ENCODE results near the gene PLCG1. TPM values are rescaled to one million over a fixed set of nuclear protein-coding genes. Genes with fewer than 3 reads are reported as not detected.

Gene PLCG1
- polyA plus RNA-seq, 3 donors, result 144 to 202 (median 174) TPM

DNA sequence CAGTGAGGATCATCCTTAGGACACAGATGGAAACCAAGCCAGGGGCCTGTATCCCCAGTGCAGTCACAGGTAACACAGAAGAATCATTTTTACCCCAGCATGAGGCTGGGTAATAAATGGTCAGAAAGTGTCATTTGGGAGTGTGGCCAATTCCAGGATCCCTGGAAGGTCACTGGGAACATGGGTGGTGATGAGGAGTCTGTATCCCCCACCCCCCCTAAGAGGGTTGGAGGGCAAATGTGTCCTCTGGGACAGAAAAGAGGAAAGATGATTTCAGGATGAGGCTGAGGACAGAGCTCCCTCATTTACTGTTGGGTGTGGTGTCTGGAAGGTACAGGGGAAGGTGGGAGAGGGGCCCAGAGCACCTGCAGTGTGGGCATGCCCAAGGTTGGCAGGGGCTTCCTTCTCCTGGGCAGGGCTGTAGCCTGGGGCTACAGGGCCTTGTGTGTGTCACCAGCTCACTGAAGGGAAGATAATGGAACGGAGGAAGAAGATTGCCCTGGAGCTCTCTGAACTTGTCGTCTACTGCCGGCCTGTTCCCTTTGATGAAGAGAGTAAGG, 34.5 kb downstream of the PLCG1 start:
- DNase-seq (ENCODE audit: extremely low read depth in 1 of 11, low read depth in 9 of 11, low spot score in 4 of 11), result no peak

DNA sequence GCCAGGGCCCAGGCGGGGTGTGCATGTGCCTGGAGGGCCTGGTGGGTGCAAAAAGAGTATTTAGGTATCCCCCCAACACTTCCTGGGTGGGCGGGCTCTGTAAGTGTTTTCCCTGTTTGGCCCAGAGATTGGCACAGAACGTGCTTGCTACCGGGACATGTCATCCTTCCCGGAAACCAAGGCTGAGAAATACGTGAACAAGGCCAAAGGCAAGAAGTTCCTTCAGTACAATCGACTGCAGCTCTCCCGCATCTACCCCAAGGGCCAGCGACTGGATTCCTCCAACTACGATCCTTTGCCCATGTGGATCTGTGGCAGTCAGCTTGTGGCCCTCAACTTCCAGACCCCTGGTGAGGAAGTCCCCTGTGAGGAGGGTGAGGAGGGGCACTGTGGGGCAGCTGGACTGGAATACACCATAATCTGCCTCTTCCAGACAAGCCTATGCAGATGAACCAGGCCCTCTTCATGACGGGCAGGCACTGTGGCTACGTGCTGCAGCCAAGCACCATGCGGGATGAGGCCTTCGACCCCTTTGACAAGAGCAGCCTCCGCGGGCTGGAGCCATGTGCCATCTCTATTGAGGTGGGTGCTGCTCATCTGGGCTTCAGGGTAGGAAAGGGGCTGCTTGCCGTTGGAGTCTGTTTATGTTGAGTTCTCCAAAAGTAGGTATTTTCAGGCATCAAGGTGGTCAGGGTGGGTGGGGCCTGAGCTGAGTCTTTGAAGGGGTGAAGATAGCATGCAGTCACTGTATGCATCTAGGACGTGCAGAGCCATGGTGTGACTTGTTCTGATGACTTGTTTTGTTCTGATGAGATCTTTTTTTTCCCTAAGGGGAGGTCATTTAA, 35.2 kb downstream of the PLCG1 start:
- no peak for DNase-seq (ENCODE audit: extremely low read depth in 1 of 11, low read depth in 9 of 11, low spot score in 4 of 11)

GRCh38 chr20:41173161-41173721, 35.9 kb downstream of the PLCG1 start:
- DNase-seq (ENCODE audit: extremely low read depth in 1 of 11, low read depth in 9 of 11, low spot score in 4 of 11), result peak; percentile 46 to 76 (median 71)

DNA sequence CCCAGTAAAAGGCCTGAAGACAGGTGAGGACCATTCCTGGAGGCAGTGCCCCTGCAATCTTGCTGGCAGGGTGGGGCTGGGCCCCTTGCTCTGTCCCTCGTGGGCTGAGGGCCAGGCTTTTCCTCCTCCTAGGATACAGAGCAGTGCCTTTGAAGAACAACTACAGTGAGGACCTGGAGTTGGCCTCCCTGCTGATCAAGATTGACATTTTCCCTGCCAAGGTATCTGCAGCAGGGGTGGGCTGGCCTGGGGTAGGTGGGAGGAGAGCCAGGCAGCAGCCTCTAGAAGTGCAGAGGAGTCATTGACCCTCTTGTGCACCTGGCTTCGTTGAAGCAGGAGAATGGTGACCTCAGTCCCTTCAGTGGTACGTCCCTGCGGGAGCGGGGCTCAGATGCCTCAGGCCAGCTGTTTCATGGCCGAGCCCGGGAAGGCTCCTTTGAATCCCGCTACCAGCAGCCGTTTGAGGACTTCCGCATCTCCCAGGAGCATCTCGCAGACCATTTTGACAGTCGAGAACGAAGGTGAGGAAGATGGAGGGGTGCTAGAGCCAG, 36.5 kb downstream of the PLCG1 start:
- DNase-seq (ENCODE audit: extremely low read depth in 1 of 11, low read depth in 9 of 11, low spot score in 4 of 11), result no peak

GRCh38 chr20:41174373-41174772, 37.0 kb downstream of the PLCG1 start:
- DNase-seq (ENCODE audit: extremely low read depth in 1 of 11, low read depth in 9 of 11, low spot score in 4 of 11), result no peak

DNA sequence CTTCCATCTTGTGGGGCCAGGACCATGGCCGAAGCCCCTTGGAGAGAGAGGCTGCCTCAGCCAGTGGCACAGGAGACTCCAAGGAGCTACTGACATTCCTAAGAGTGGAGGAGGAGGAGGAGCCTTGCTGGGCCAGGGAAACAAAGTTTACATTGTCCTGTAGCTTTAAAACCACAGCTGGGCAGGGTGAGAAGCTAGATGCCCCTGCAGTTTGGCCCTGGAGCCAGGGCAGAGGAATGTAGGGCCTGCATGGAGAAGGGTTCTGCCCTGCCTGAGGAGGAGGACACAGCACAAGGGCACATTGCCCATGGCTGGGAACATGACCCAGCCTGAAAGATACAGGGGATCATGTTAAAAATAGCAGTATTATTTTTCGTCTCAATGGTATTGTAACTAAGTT, 37.4 kb downstream of the PLCG1 start:
- no peak for DNase-seq (ENCODE audit: extremely low read depth in 1 of 11, low read depth in 9 of 11, low spot score in 4 of 11)

GRCh38 chr20:41175201-41175651, 37.9 kb downstream of the PLCG1 start:
- DNase-seq (ENCODE audit: extremely low read depth in 1 of 11, low read depth in 9 of 11, low spot score in 4 of 11), result no peak

DNA sequence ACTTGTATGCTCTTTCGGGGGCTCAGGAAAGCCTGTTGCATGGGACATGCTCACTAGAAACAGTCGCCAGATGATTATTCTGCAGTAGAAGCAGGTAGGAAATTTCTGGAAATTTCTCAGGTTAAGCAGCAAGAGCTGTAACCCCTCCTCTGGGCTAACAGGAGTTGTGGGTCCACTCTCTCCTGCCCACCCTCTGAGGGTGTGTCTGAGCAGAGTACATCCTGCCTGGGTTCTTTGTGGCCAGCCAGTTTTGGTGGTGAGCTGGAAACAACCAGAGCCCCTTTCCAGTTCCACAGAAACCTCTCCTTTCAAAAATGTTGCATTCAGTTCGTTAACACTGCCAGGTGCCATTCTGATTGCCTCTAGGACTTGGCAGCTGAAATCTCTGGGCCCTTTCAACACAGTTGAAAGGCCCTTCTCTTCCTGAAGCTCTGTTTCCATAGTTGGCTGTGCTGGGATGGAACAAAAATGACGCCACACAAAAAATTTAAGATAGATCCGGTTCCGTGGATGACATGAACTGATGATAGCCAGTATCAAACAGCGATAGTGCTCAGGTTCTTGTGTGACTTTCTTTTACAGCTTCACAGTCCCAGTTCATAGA, 38.5 kb downstream of the PLCG1 start:
- DNase-seq (ENCODE audit: extremely low read depth in 1 of 11, low read depth in 9 of 11, low spot score in 4 of 11), result no peak

DNA sequence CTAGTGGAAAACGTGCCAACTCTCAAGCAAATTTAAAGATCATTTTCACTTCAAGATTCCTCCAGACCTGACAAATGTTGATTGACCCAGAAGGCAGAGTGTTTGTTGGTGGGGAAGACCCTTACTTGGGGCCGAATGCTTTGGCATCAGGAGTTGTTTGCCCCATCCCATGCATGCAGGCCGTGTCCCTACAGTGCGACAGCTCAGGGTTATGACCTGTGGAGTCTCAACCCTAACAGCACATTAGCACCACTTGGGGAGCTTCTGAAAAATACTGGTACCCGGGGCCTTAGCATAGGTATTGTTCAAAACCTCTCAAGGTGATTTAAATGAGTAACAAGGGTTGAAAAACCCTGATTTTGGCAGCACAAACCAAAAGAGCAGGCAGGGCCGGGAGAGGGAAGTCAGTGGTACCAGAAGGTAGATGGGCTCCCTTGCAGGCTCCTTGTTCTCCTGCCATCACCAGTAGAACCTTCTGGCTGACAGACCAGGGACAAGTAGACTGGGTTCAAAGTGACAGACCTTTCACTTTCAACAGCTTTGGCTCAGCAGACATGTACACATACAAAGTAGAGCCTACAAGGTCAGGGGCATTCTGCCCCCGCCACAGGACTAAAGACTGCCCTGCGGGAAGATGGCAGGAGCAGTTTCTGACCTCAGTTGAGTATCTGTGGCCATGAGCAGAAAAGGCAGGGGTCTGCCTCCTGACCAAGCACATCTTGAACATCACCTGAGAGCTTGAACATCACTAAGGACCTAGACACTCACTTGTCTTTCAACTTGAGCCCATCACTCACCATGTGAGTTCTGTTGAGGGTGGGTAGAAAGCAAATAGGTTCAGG, 39.6 kb downstream of the PLCG1 start:
- DNase-seq (ENCODE audit: extremely low read depth in 1 of 11, low read depth in 9 of 11, low spot score in 4 of 11), result no peak

GRCh38 chr20:41177636-41178035, 40.3 kb downstream of the PLCG1 start:
- no peak for DNase-seq (ENCODE audit: extremely low read depth in 1 of 11, low read depth in 9 of 11, low spot score in 4 of 11)

DNA sequence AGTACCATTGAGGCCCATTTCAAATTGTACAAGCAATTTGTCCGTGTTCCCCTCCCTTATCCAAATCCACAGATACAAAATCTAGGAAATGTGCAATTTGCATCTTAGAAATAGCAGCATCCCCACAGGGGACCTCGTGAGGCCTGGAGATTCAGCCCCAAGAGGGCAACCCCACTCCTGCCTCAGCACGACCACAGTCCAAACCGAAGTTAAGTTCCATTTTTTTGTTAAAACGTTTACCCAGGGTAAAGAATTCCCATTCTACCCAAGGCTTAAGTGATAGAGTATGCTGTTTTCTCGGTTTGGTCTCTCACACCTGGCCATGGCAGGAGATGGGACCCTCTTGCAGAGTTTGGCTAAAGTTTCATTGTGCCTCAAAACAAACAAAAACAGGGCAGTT, 41.2 kb downstream of the PLCG1 start:
- no peak for DNase-seq (ENCODE audit: extremely low read depth in 1 of 11, low read depth in 9 of 11, low spot score in 4 of 11)

DNA sequence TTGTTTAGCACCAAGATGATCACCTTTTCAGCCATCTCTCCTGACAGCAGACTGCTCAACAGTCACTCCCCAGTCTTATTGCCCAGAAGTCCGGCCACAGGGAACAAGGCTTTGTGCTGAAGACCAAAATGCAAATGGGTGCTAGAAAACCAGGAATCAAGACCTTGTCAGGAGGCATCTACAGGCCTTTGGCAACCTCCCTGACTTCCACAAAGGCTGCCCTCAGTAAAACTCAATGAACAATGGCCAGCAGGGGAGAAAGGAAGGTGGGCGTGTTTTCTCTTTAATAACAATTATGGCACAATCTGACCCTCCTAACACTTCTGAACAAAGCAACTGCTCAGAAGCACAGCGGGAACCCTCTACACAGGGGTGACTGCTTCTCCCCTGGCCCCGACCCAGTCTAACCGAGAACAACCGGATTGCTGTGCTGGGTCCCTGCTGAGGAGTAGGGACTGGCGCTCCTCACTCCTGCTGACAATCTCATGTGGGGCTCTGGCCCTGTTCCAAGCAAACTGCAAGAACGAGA, 41.6 kb downstream of the PLCG1 start:
- no peak for DNase-seq (ENCODE audit: extremely low read depth in 1 of 11, low read depth in 9 of 11, low spot score in 4 of 11)

- no peak for DNase-seq (ENCODE audit: extremely low read depth in 1 of 11, low read depth in 9 of 11, low spot score in 4 of 11)
Observed at GRCh38 chr20:41179961-41180360, 42.6 kb downstream of the PLCG1 start.

GRCh38 chr20:41180599-41181333, 43.4 kb downstream of the PLCG1 start:
- no peak for DNase-seq (ENCODE audit: extremely low read depth in 1 of 11, low read depth in 9 of 11, low spot score in 4 of 11)

- DNase-seq (ENCODE audit: extremely low read depth in 1 of 11, low read depth in 9 of 11, low spot score in 4 of 11), result no peak
Observed at GRCh38 chr20:41181567-41181966, 44.2 kb downstream of the PLCG1 start.

GRCh38 chr20:41182296-41183212, 45.2 kb downstream of the PLCG1 start:
- no peak for DNase-seq (ENCODE audit: extremely low read depth in 1 of 11, low read depth in 9 of 11, low spot score in 4 of 11)

DNA sequence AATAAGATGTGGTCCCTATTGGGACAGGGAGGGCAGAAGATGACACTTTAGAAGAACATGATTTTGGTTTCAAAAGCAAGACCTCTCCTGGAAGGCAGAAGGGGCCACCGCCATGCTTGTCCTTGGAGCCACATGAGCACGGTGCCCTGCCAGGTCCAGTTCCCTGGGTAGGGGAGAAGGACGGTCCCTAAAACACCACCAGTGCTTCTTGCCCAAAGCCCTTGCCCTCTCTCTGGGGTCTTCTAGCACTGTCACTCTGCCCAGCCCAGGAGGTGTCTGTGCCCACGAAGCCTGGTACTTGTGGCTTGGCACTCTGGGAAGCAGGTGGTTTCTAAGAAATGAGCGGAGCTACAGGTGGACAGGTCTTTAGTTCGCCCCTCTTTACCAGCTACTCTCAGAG, 46.0 kb downstream of the PLCG1 start:
- DNase-seq (ENCODE audit: extremely low read depth in 1 of 11, low read depth in 9 of 11, low spot score in 4 of 11), result no peak
